Ishikawa (cell line): ENCODE measurements around the gene PRDM16.

Experiments
- CEBPB ChIP-seq: IDR thresholded peaks from 2 replicates; pipeline ENCODE4 v1.6.1; 2012
- CREB1 ChIP-seq: IDR thresholded peaks from 2 replicates; pipeline ENCODE4 v1.6.1; 2012; ENCODE audit warnings: low read depth
- EGR1 ChIP-seq: IDR thresholded peaks from 2 replicates; pipeline ENCODE4 v1.6.1; 2012
- EP300 ChIP-seq: IDR thresholded peaks from 2 replicates; pipeline ENCODE4 v1.6.1; 2012; ENCODE audit warnings: borderline replicate concordance
- FOXM1 ChIP-seq: IDR thresholded peaks from 2 replicates; pipeline ENCODE4 v1.6.1; 2012; ENCODE audit warnings: low read depth, borderline replicate concordance
- NFIC ChIP-seq: IDR thresholded peaks from 2 replicates; pipeline ENCODE4 v1.6.1; 2012
- RAD21 ChIP-seq: IDR thresholded peaks from 2 replicates; pipeline ENCODE4 v1.6.1; 2012; ENCODE audit warnings: low read depth
- TAF1 ChIP-seq: IDR thresholded peaks from 2 replicates; pipeline ENCODE4 v1.6.1; 2012; ENCODE audit warnings: low read depth, mild to moderate bottlenecking
- TCF12 ChIP-seq: IDR thresholded peaks from 2 replicates; pipeline ENCODE4 v1.6.1; 2012; ENCODE audit warnings: low read depth
- TEAD4 ChIP-seq: IDR thresholded peaks from 2 replicates; pipeline ENCODE4 v1.6.1; 2012
- YY1 ChIP-seq: IDR thresholded peaks from 2 replicates; pipeline ENCODE4 v1.6.1; 2012; ENCODE audit warnings: low read depth
- ZBTB7A ChIP-seq: IDR thresholded peaks from 2 replicates; pipeline ENCODE4 v1.6.1; 2012; ENCODE audit warnings: low read depth
- TF ChIP-seq, protein P1 (sequence below): IDR thresholded peaks from 2 replicates; pipeline ENCODE4 v1.6.1; 2012
- TF ChIP-seq, protein P2 (sequence below): IDR thresholded peaks from 2 replicates; pipeline ENCODE4 v1.6.1; 2012; ENCODE audit warnings: low read depth, mild to moderate bottlenecking
- TF ChIP-seq, protein P3 (sequence below): IDR thresholded peaks from 2 replicates; pipeline ENCODE4 v1.6.1; 2012

The PRDM16 gene

DNA sequence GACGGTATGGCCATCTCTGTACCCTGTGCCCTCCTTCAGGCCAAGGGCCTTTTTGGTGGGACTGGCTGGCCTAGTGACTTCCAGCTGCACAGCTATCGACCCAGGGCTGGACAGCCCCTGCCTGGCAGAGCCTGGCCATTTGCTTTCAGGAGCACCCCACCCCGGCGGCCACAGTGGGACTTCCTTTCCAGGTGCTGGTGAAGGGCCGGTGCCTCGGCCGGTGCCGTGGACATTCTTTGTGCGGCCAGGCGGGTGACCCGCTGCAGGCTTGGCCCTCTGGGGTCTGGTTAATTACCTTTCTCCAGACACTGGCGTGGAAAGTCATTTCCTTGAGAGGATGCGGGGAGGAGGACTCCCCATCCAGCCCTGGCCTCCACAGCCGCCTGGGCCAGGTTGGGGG, 50.1 kb downstream of the PRDM16 start:
- TF ChIP-seq FOXM1, result no peak
- TF ChIP-seq CREB1, result no peak
- TF ChIP-seq, protein P1, sequence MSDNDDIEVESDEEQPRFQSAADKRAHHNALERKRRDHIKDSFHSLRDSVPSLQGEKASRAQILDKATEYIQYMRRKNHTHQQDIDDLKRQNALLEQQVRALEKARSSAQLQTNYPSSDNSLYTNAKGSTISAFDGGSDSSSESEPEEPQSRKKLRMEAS, result no peak
- TF ChIP-seq RAD21, result no peak
- no peak for TF ChIP-seq YY1
- TF ChIP-seq EP300, result no peak
- TF ChIP-seq EGR1, result no peak
- no peak for TF ChIP-seq ZBTB7A
- TF ChIP-seq, protein P2, sequence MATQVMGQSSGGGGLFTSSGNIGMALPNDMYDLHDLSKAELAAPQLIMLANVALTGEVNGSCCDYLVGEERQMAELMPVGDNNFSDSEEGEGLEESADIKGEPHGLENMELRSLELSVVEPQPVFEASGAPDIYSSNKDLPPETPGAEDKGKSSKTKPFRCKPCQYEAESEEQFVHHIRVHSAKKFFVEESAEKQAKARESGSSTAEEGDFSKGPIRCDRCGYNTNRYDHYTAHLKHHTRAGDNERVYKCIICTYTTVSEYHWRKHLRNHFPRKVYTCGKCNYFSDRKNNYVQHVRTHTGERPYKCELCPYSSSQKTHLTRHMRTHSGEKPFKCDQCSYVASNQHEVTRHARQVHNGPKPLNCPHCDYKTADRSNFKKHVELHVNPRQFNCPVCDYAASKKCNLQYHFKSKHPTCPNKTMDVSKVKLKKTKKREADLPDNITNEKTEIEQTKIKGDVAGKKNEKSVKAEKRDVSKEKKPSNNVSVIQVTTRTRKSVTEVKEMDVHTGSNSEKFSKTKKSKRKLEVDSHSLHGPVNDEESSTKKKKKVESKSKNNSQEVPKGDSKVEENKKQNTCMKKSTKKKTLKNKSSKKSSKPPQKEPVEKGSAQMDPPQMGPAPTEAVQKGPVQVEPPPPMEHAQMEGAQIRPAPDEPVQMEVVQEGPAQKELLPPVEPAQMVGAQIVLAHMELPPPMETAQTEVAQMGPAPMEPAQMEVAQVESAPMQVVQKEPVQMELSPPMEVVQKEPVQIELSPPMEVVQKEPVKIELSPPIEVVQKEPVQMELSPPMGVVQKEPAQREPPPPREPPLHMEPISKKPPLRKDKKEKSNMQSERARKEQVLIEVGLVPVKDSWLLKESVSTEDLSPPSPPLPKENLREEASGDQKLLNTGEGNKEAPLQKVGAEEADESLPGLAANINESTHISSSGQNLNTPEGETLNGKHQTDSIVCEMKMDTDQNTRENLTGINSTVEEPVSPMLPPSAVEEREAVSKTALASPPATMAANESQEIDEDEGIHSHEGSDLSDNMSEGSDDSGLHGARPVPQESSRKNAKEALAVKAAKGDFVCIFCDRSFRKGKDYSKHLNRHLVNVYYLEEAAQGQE, result no peak
- no peak for TF ChIP-seq NFIC
- no peak for TF ChIP-seq TEAD4
- TF ChIP-seq TAF1, result no peak
- TF ChIP-seq, protein P3, sequence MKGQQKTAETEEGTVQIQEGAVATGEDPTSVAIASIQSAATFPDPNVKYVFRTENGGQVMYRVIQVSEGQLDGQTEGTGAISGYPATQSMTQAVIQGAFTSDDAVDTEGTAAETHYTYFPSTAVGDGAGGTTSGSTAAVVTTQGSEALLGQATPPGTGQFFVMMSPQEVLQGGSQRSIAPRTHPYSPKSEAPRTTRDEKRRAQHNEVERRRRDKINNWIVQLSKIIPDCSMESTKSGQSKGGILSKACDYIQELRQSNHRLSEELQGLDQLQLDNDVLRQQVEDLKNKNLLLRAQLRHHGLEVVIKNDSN, result no peak
- TF ChIP-seq CEBPB, result no peak
- no peak for TF ChIP-seq TCF12

DNA sequence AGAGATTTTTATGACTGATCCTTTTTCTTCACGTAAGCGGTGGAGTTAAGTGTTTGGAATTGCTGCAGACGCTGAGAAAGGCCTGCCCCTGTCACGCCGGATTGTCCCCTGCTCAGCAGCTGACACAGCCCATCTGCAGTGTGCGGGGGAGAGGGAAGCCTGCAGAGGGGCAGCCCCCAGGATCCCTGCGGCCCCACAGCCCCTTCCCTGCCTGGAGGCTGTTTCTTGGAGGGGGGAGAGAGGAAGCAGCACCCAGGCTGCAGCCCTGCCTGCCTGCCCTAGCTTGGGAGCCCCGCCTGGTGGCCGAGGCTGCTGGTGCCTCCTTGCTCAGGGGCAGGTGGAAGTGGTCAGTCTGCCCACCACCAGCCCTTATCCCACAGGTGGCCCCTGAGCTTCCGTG, 50.7 kb downstream of the PRDM16 start:
- TF ChIP-seq RAD21, result no peak
- no peak for TF ChIP-seq EGR1
- no peak for TF ChIP-seq EP300
- no peak for TF ChIP-seq NFIC
- TF ChIP-seq TCF12, result no peak
- no peak for TF ChIP-seq TAF1

DNA sequence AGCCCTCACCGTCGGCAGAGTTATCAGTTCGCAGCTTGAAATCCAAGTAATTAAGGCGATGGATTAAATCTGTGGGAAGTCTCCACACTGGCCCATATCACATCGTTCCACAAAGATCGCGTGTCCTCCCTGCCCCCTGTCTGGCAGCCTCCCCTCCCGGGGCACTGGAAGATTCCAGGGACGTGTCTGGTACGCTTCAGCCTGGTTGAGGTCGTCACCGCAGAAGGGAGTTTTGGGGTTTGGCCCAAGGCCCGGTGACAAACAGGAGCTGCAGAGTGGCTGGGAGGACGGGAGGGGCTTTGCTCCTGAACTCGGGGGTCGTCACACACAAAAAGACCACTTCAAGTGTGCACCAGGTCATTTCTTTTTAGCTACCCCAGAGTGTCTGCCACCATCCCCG, 51.1 kb downstream of the PRDM16 start:
- TF ChIP-seq TAF1 (no peak), EGR1 (no peak), NFIC (no peak), EP300 (no peak), ZBTB7A (no peak), FOXM1 (no peak), CREB1 (no peak), CEBPB (no peak), RAD21 (no peak), TEAD4 (no peak), TCF12 (no peak), YY1 (no peak)
- TF ChIP-seq, protein P1, result no peak
- TF ChIP-seq, protein P2, result no peak
- TF ChIP-seq, protein P3, result no peak

DNA sequence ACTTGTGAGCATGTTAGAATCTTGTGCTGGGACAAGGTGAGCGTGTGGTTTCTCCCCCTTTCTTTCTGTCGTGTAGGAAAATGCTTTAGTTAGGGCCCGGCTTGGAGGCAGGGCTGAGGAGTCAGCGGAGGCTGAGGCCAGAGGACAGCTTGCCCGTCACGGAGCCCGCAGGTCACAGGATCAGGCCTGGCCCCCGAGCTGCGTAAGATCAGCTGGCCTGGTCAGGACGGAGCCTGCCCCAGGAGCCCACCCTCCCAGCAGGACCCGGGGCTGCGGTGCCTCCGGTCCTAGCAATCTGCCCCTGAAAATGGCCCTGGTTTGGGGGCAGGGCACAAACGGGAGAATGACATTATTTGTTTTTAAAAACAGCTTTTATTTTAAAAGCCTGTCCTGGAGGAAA, 52.0 kb downstream of the PRDM16 start:
- TF ChIP-seq EP300 (no peak), CEBPB (no peak), TCF12 (no peak), NFIC (no peak), RAD21 (no peak), ZBTB7A (no peak), TAF1 (no peak), EGR1 (no peak), CREB1 (no peak), FOXM1 (no peak), TEAD4 (no peak), YY1 (no peak)
- TF ChIP-seq, protein P2, result no peak
- TF ChIP-seq, protein P3, result no peak
- TF ChIP-seq, protein P1, result no peak
